HepG2 (cell line): ENCODE measurements around the gene ATRIP. TPM values are rescaled to one million over a fixed set of nuclear protein-coding genes. Genes with fewer than 3 reads are reported as not detected.

Experiments
- ATAC-seq: fragments of 200-7000 bp; cut with Tn5 transposase; 3 replicates; pipeline ENCODE4 v1.9.1; 2020; ENCODE audit warnings: mild to moderate bottlenecking, moderate library complexity
- BruUV-seq: library from RNA; stranded (reverse); fragments of 400-500 nt; replicated peaks from 2 replicates; lab custom pipeline; 2021; lab: Mats Ljungman, UMichigan
- CTCF ChIA-PET: fragments of 300-600 bp; formaldehyde crosslinking; extraction: SDS; loops from one replicate; lab custom pipeline; 2021; ENCODE audit warnings: low total read pairs, inconsistent platforms, low intra/inter-chr PET ratio; lab: Yijun Ruan, JAX
- POLR2A ChIA-PET: fragments of 350-600 bp; sonication (Branson Sonifier 250); formaldehyde crosslinking; loops from one replicate; lab custom pipeline; 2020; ENCODE audit warnings: antibody characterized with exemption, inconsistent platforms; lab: Yijun Ruan, JAX
- DNase-seq: peaks from one replicate; pipeline ENCODE4 v3.0.0-alpha.2; 2015; ENCODE audit warnings: low spot score
- FAIRE-seq: peaks from 3 replicates; lab custom pipeline; 2011; peaks lifted over from hg19 to GRCh38; lab: Jason Lieb, UNC
- H2AFZ ChIP-seq: one replicate; pipeline ENCODE4 v1.6.1; 2011; ENCODE audit warnings: low read length, inconsistent platforms
- H3K27ac ChIP-seq: fragments of 300-600 bp; 3 replicates; pipeline ENCODE4 v1.8.0; 2011; ENCODE audit warnings: mixed run types, mild to moderate bottlenecking, mixed read lengths, low read length, inconsistent platforms; ENCODE audit not compliant: insufficient read depth; ENCODE audit errors: extremely low read length
- H3K27me3 ChIP-seq, 2 experiments: fragments of 200-600 bp in 1 of 2; 2 replicates in 1 of 2; 3 replicates in 1 of 2; pipeline versions ENCODE4 v1.6.0 to v1.8.0; 2011; ENCODE audit warnings: low read length in 2 of 2, mild to moderate bottlenecking in 2 of 2, moderate library complexity in 2 of 2, inconsistent platforms in 1 of 2; ENCODE audit not compliant: insufficient read depth in 2 of 2, control insufficient read depth in 1 of 2
- H3K36me3 ChIP-seq, 2 experiments: fragments of 200-600 bp in 1 of 2; replicated peaks in 1 of 2; 2 replicates in 1 of 2; 3 replicates in 1 of 2; pipeline versions ENCODE4 v1.5.1 to v1.8.0; 2011; ENCODE audit warnings: low read length in 2 of 2, inconsistent platforms in 1 of 2; ENCODE audit not compliant: insufficient read depth in 2 of 2, control insufficient read depth in 1 of 2
- H3K4me1 ChIP-seq: 2 replicates; pipeline ENCODE4 v1.5.1; 2012; ENCODE audit warnings: low read length, inconsistent platforms; ENCODE audit not compliant: insufficient read depth
- H3K4me2 ChIP-seq: 2 replicates; pipeline ENCODE4 v1.6.0; 2011; ENCODE audit warnings: low read depth, low read length, inconsistent platforms
- H3K4me3 ChIP-seq, 3 experiments: fragments of 200-600 bp in 1 of 3; sonication (generic), shearing (Covaris generic) in 1 of 3; replicated peaks in 1 of 3; 2 replicates each; pipeline ENCODE4 v1.5.1; 2011 to 2016; ENCODE audit warnings: low read length in 3 of 3, inconsistent platforms in 2 of 3, low read depth in 2 of 3, mild to moderate bottlenecking in 2 of 3, control low read depth in 1 of 3, mixed read lengths in 1 of 3; ENCODE audit not compliant: insufficient read depth in 1 of 3
- H3K79me2 ChIP-seq: one replicate; pipeline ENCODE4 v1.6.1; 2011; ENCODE audit warnings: low read length, inconsistent platforms; ENCODE audit not compliant: insufficient read depth
- H3K9ac ChIP-seq: 2 replicates; pipeline ENCODE4 v1.6.0; 2011; ENCODE audit warnings: mild to moderate bottlenecking, low read depth, low read length, inconsistent platforms; ENCODE audit not compliant: insufficient read depth
- H3K9me3 ChIP-seq: 2 replicates; pipeline ENCODE4 v1.5.1; 2012; ENCODE audit warnings: mild to moderate bottlenecking, low read length
- H4K20me1 ChIP-seq: 2 replicates; pipeline ENCODE4 v1.6.0; 2011; ENCODE audit warnings: inconsistent platforms, mild to moderate bottlenecking, low read length, moderate library complexity; ENCODE audit not compliant: insufficient read depth
- HNF1B ChIP-seq: sonication (generic); formaldehyde crosslinking; IDR thresholded peaks from 2 replicates; pipeline ENCODE4 v1.5.1; 2020; ENCODE audit warnings: mild to moderate bottlenecking, moderate library complexity, missing genetic modification reagents
- KLF9 ChIP-seq: IDR thresholded peaks from 2 replicates; pipeline ENCODE4 v1.6.1; 2016; ENCODE audit warnings: low read depth
- KMT2A ChIP-seq: sonication (generic); formaldehyde crosslinking; IDR thresholded peaks from 2 replicates; pipeline ENCODE4 v1.4.0; 2020; ENCODE audit warnings: missing genetic modification reagents
- MIER3 ChIP-seq: IDR thresholded peaks from 2 replicates; pipeline ENCODE4 v1.6.1; 2016; ENCODE audit warnings: missing compliant biosample characterization, borderline replicate concordance
- MXD4 ChIP-seq: IDR thresholded peaks from 2 replicates; pipeline ENCODE4 v1.6.1; 2016; ENCODE audit warnings: mild to moderate bottlenecking, missing biosample characterization, missing genetic modification reagents
- REL ChIP-seq: sonication (generic); formaldehyde crosslinking; conservative IDR thresholded peaks from 2 replicates; pipeline ENCODE4 v1.8.0; 2022; ENCODE audit warnings: mild to moderate bottlenecking, missing genetic modification reagents, moderate library complexity
- SETDB1 ChIP-seq: sonication (generic); formaldehyde crosslinking; IDR thresholded peaks from 2 replicates; pipeline ENCODE4 v1.5.1; 2020; ENCODE audit warnings: missing genetic modification reagents, mild to moderate bottlenecking, borderline replicate concordance
- ZHX2 ChIP-seq, 2 experiments: sonication (generic) in 1 of 2; formaldehyde crosslinking in 1 of 2; IDR thresholded peaks; 2 replicates each; pipeline versions ENCODE4 v1.6.1 to v1.9.0; 2014 to 2022; ENCODE audit warnings: antibody characterized with exemption in 1 of 2, borderline replicate concordance in 1 of 2, inconsistent platforms in 1 of 2, low read depth in 1 of 2, missing genetic modification reagents in 1 of 2
- ZNF430 ChIP-seq: sonication (generic); formaldehyde crosslinking; IDR thresholded peaks from 2 replicates; pipeline ENCODE4 v1.9.0; 2021; ENCODE audit warnings: mild to moderate bottlenecking, missing genetic modification reagents
- ZNF503 ChIP-seq: sonication (generic); formaldehyde crosslinking; IDR thresholded peaks from 2 replicates; pipeline ENCODE4 v1.4.0; 2020; ENCODE audit warnings: missing genetic modification reagents
- WGBS: methylation state at CpG from one replicate; pipeline ENCODE4 v1.1.6; 2017; ENCODE audit warnings: low lambda C conversion rate; 5-methylcytosine and 5-hydroxymethylcytosine counted together
- in situ Hi-C: cut with HindIII; loops from 2 replicates; pipeline ENCODE4 v1.10.0; 2017; ENCODE audit warnings: low pct_unique_long_range_greater_than_20kb; ENCODE audit not compliant: extremely low pct_ligation_motif_present
- intact Hi-C: fragments of 100-400 bp; cut with micrococcal nuclease; formaldehyde crosslinking; loops from one replicate; pipeline ENCODE4 v1.10.0; 2022; ENCODE audit not compliant: unreplicated experiment
- polyA plus RNA-seq, 8 experiments: library from polyadenylated mRNA; depleted of rRNA in 3 of 8; stranded (reverse) in 7 of 8; unstranded in 1 of 8; fragments of >200 nt; fragmentation: Illumina TruSeq in 4 of 8; extraction: Trizol in 4 of 8; gene quantifications; 2 replicates each; pipeline versions ENCODE4 v1.2.1 to v1.2.3, GENCODE V29; 2011 to 2016; ENCODE audit warnings: low read depth in 4 of 8, missing spikeins in 1 of 8, mixed read lengths in 1 of 8; ENCODE audit not compliant: insufficient read depth in 1 of 8
- total RNA-seq, 5 experiments: library from RNA; depleted of rRNA; stranded (reverse); fragments of >200 nt; fragmentation: Illumina TruSeq; extraction: Trizol; gene quantifications; 2 replicates each; pipeline ENCODE4 v1.2.3, GENCODE V29; 2016; ENCODE audit warnings: low read depth in 1 of 5
- TF ChIP-seq, protein P1 (sequence below): sonication (generic); formaldehyde crosslinking; IDR thresholded peaks from 2 replicates; pipeline ENCODE4 v1.5.1; 2020; ENCODE audit warnings: missing genetic modification reagents, mild to moderate bottlenecking, borderline replicate concordance

ATRIP gene
- total and polyA plus RNA-seq, 2 of the 13 experiments (the other 11 are each of a cell fraction or from before 2014, with no cell fraction given) = 5.1 to 12.5 TPM

GRCh38 chr3:48456456-48456855 is 9.9 kb downstream of the ATRIP start:
- Histone ChIP-seq H3K27ac (no peak overlapping the region), H3K4me2 (no peak overlapping the region), H3K9me3 (no peaks in the 10 kb centered on the region), H3K9ac (no peak overlapping the region), H3K4me1 (peaks cover 5% of the 10 kb centered on the region), H3K4me3 (no peak overlapping the region), H4K20me1 (no peaks in the 10 kb centered on the region), H3K36me3 (peaks cover 18 to 51% of the 10 kb centered on the region in 2 experiments), H2AFZ (no peak overlapping the region), H3K27me3 (no peaks in the 10 kb centered on the region), H3K79me2 (no peaks in the 10 kb centered on the region)
- in situ Hi-C loops (no loop called here), intact Hi-C loops (no loop called here)
- WGBS = 100% methylated on average over 1 of the region's 1 CpG
- no peak for ATAC-seq
- no TSS peak for BruUV-seq
- no peak for DNase-seq
- ChIA-PET CTCF (no interaction called here), POLR2A (interaction anchor here (0.8 to 1.5 kb wide), 2 partner anchors 10 to 17 kb away, joined by 3 to 5 read pairs; partner anchors contain the start of gene ATRIP)
- no peak for FAIRE-seq
- TF ChIP-seq SETDB1 (CRISPR knock-in tag) (no peak), HNF1B (CRISPR knock-in tag) (no peak), KMT2A (CRISPR knock-in tag) (no peak), ZNF430 (CRISPR knock-in tag) (no peak), MXD4 (no peak), ZHX2 (IDR thresholded peaks at IDR 0.05; ENCODE audit: low read depth) (no peak), ZHX2 (CRISPR knock-in tag; IDR thresholded peaks at IDR 0.05; ENCODE audit: borderline replicate concordance) (no peak), MIER3 (CRISPR knock-in tag) (no peak), REL (CRISPR knock-in tag) (no peak), KLF9 (CRISPR knock-in tag) (no peak), ZNF503 (CRISPR knock-in tag) (no peak)
- TF ChIP-seq, protein P1, sequence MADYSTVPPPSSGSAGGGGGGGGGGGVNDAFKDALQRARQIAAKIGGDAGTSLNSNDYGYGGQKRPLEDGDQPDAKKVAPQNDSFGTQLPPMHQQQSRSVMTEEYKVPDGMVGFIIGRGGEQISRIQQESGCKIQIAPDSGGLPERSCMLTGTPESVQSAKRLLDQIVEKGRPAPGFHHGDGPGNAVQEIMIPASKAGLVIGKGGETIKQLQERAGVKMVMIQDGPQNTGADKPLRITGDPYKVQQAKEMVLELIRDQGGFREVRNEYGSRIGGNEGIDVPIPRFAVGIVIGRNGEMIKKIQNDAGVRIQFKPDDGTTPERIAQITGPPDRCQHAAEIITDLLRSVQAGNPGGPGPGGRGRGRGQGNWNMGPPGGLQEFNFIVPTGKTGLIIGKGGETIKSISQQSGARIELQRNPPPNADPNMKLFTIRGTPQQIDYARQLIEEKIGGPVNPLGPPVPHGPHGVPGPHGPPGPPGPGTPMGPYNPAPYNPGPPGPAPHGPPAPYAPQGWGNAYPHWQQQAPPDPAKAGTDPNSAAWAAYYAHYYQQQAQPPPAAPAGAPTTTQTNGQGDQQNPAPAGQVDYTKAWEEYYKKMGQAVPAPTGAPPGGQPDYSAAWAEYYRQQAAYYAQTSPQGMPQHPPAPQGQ (CRISPR knock-in tag) = no peak
